GM19372 (cell line): Measurements from ENCODE around the gene APOBEC4.
"Not testable (repeated sequence)": the region's sequence is repeated elsewhere in the genome, so short reads cannot be mapped to it uniquely, and the experiment has no call there.

ENCODE experiments used
- ATAC-seq: cut with Tn5 transposase; IDR thresholded peaks from one replicate; pipeline ENCODE4 v1.9.1; 2021; ENCODE audit warnings: mild to moderate bottlenecking, low read depth, moderate library complexity; ENCODE audit not compliant: unreplicated experiment

The APOBEC4 gene

DNA sequence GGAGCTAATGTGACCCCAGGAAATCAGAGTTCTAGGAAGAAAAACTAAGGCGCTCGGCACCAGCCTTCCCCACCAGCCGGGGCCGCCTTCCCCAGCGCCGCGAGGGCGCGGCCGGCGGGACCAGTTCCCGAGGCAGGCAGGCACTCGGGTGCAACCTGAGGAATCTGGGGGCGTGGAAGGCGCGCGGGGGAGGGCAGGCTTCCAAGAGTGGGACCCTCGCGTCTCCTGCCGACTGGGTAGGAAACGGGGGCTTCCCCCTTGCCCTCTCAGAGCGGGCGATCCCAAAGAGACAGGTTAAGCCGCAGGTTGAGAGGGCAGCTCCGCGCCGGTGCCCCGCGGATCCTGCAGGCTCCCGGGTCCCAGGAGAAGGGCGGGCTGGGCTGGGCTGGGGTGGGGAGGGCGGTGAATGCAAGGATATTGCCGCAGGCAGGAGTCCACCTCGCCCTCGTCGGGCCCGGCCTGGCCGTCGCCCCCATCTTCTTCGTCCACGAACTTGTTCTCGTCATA lies 18.0 kb downstream of the APOBEC4 start:
- no peak for ATAC-seq

GRCh38 chr1:183634429-183635065 lies 18.6 kb downstream of the APOBEC4 start:
- ATAC-seq = no peak

DNA sequence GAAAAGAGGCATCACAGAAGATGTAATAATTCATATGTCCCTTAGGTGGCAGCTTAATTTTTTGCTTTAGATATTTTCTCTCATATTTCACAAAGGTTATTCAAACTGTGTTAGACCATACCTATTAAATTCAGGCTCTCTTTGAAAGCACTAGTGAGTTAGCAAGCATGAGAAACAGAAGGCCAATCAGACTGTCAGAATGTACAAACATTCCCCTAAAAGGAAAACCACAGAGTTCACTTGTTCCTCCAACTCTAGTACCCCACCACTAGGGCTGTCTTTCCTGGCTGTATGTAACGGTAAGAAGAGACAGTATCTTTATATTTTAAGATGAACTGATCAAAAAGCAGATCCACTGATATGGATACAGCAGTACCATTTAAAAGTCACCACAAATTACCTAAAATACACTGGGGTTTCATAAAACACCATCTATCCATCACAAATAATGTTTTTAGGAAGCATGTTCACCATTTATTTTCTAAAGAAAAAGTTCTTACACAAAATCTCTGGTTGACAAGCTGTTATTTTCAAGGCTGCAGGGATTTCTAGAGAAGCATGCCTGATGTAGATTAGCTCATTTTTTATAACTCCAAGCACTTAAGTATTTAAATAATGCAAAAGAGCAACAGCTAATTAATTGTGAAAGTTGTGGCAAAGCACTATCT lies 19.3 kb downstream of the APOBEC4 start:
- peak; percentile 39 for ATAC-seq

- ATAC-seq = no peak
Measured at GRCh38 chr1:183632964-183633363, 20.2 kb downstream of the APOBEC4 start.

GRCh38 chr1:183632114-183632513 lies 21.0 kb downstream of the APOBEC4 start:
- ATAC-seq = no peak

DNA sequence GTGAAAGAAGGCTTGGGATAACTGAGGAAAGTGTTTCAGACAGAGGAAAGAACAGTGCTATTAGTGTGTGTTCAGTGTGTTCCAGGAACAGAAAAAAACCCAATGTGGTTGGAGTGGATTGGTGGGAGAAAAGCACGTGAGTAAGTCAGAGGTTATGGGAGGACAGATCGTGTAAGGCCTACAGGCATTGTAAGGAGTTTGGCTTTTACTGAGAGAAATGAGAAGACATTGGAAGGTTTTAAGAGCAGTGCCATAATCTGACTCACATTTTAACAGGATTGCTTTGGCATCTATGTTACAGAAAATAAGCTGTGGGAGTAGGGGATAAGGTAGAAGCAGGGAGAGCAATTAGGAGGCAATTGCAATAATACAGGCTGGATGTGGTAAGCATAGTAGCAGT lies 22.4 kb downstream of the APOBEC4 start:
- ATAC-seq = no peak

- no peak for ATAC-seq
Measured at GRCh38 chr1:183628537-183628936, 24.6 kb downstream of the APOBEC4 start.

GRCh38 chr1:183626236-183626635 lies 26.9 kb downstream of the APOBEC4 start:
- not testable (repeated sequence) for ATAC-seq

DNA sequence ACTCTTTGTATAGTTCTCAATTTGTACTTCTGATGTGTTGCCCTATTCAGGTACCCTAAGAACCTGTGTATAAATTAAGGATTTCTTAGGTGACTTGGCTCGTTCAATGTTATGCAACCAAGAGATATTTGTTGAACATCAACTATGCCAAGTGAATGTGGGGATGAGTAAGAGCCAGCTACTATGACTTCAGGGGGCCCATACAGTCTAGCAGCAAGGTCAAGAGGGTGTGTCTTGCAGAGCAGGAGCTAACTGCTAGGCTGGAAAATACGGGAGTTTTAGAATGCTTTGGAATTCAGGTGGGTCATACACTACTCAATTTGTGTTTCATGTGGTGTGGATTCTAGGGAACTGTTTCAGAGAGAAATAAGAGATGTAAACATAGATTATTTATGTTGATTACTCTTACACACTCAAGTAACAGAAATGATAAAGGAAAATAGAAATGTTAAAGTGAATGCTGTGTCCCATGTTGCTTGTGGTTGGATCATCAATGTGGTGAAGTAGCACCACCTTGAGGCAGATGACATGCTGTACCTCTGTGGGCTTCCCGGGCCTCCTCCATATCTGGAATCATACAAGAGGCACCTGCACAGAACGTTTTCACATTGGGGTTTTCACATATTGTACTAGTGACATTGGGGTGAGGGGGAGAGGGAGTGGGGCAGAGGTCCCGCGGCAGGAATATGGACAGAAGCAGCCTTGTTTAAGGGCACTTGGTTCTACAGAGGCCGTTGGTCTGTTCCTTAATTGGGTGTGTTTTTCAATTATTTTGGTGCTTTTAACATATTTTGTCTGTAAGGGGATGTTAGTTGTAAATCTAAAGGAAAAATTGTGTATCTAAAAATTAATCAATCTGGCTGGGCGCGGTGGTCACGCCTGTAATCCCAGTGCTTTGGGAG lies 30.0 kb downstream of the APOBEC4 start:
- ATAC-seq = peak; percentile 79

DNA sequence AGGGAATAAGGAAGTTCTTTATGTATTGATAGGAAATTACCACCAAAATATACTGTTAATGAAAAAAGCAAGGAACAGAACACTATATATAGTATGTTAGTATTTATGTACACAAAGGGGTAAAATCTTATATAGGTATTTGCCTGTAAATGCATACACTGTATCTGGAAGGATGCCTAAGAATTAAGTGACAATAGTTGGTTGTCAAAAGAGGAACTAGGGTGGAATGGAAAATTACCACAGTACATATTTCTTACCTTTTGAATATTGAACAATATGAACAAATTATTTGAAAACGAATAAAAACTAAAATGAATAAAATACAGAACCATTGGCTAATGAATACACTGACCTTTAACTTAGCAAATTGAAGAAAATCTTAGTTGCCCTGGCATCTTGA lies 31.1 kb downstream of the APOBEC4 start:
- no peak for ATAC-seq

DNA sequence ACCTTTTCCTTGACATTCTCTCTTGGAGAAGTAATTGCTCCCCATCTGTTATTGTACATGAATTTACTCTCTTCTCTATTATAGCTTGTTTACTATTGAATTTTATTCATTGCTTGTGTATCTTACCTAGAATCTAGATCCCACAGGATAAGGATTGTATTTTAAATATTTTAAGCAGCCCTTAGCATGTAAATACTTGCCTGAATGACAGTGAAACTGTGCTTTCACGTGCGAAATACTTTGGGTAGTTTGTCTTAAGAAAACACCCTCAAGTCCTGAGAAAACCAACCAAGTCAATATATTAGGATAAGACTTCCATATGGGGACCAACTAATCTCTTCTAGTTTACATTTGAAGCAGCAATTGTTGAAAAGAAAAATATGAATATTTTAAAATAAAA lies 32.8 kb downstream of the APOBEC4 start:
- ATAC-seq = no peak

DNA sequence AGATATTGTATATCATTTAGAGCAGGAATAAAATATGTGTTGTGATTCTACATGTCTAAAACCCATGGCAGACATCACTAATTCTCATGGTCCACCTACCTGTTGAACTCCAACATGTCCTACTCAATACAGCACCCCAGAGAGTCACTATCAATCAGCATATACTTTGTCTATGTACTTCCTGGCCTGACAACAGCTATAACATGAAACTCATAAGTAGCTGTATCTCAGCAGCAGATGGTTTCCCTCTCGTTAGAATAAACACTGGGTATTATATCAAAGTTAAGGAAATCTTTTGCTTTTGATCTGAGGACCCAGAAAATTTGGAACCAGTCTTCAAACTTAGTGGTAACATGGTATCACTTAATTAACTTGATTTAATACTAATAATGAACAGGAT lies 33.3 kb downstream of the APOBEC4 start:
- ATAC-seq = no peak

- ATAC-seq = not testable (repeated sequence)
Measured at GRCh38 chr1:183618202-183618601, 34.9 kb downstream of the APOBEC4 start.

- not testable (repeated sequence) for ATAC-seq
Measured at GRCh38 chr1:183612975-183613374, 40.1 kb downstream of the APOBEC4 start.

DNA sequence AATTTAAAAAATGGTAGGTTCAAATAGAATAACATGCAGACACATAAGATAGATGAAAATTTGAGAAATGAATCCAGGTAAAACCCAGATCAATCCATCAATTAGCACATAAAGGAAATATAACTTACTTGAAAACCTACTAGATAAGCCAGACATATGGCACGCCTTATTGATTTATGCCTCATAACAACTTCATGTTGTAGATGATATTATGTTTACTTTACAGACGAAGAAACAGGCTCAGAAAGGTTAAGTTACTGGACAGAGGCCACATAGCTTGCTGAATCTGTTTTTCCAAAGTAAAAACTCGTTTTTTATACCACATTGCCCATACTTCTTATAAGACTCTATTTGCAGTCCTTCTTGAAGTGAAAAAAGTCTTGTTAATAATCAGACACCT lies 40.7 kb downstream of the APOBEC4 start:
- ATAC-seq = no peak

GRCh38 chr1:183611021-183611420 lies 42.1 kb downstream of the APOBEC4 start:
- no peak for ATAC-seq

- ATAC-seq = no peak
Measured at GRCh38 chr1:183609759-183610452, 43.2 kb downstream of the APOBEC4 start.

- ATAC-seq = no peak
Measured at GRCh38 chr1:183609313-183609712, 43.8 kb downstream of the APOBEC4 start.

GRCh38 chr1:183607322-183607980 lies 45.7 kb downstream of the APOBEC4 start:
- no peak for ATAC-seq

- ATAC-seq = no peak
Measured at GRCh38 chr1:183605904-183606303, 47.2 kb downstream of the APOBEC4 start.
